Right lobe of liver (tissue), 4 donors: Measurements from ENCODE around the gene TNFRSF17.
"Not testable (repeated sequence)": the region's sequence is repeated elsewhere in the genome, so short reads cannot be mapped to it uniquely, and the experiment has no call there.

Source experiments
- CTCF ChIP-seq, 4 donors: fragments of 200-600 bp in 3 of 4; fragments of 450-650 bp in 1 of 4; IDR thresholded peaks; one replicate each; pipeline versions ENCODE4 v1.5.1 to v1.8.0; 2016 to 2022; ENCODE audit warnings: antibody characterized with exemption in 4 of 4, mild to moderate bottlenecking in 2 of 4
- POLR2A ChIP-seq: fragments of 450-650 bp; IDR thresholded peaks from one replicate; pipeline ENCODE4 v1.6.1; 2017; ENCODE audit warnings: antibody characterized with exemption, mild to moderate bottlenecking
- donor health status: DM: no; HTN: no; CAD: no.
- donor health status: DM: no; HTN: no; CAD: no.
- donor health status: DM: no; HTN: yes; CAD: no.

GRCh38 chr16:11962457-11962856 is 2.6 kb upstream of the TNFRSF17 start:
- TF ChIP-seq CTCF (IDR thresholded peaks at IDR 0.05); POLR2A: not testable (repeated sequence)
